NCI-H128 (cell line): Measurements from ENCODE around the gene ANKRD23.
A peak's percentile ranks its signal among the peaks of the same experiment; 100 is the strongest.

ENCODE experiments used
- DNase-seq: peaks from one replicate; lab custom pipeline; 2025; ENCODE audit not compliant: unreplicated experiment; lab: John Stamatoyannopoulos, UW

Gene ANKRD23

GRCh38 chr2:96839875-96840850, 3.7 kb downstream of the ANKRD23 start:
- no peak for DNase-seq

GRCh38 chr2:96839293-96839874, 4.4 kb downstream of the ANKRD23 start:
- DNase-seq, result no peak

- no peak for DNase-seq
Observed at GRCh38 chr2:96838345-96839292, 5.2 kb downstream of the ANKRD23 start.

GRCh38 chr2:96837575-96837974, 6.2 kb downstream of the ANKRD23 start:
- DNase-seq, result no peak

- DNase-seq, result no peak
Observed at GRCh38 chr2:96835830-96836229, 8.0 kb downstream of the ANKRD23 start.

GRCh38 chr2:96832754-96833507, 10.9 kb downstream of the ANKRD23 start:
- DNase-seq, result peak; percentile 86

GRCh38 chr2:96832408-96832753, 11.4 kb downstream of the ANKRD23 start:
- DNase-seq, result no peak

- DNase-seq, result no peak
Observed at GRCh38 chr2:96831679-96832078, 12.1 kb downstream of the ANKRD23 start.

- DNase-seq, result no peak
Observed at GRCh38 chr2:96830044-96830562, 13.7 kb downstream of the ANKRD23 start.

GRCh38 chr2:96828874-96829273, 14.9 kb downstream of the ANKRD23 start:
- DNase-seq, result no peak

GRCh38 chr2:96828436-96828835, 15.4 kb downstream of the ANKRD23 start:
- no peak for DNase-seq

- no peak for DNase-seq
Observed at GRCh38 chr2:96826546-96827278, 17.1 kb downstream of the ANKRD23 start.

- no peak for DNase-seq
Observed at GRCh38 chr2:96825057-96825456, 18.8 kb downstream of the ANKRD23 start.

GRCh38 chr2:96824079-96824870, 19.5 kb downstream of the ANKRD23 start:
- no peak for DNase-seq

- no peak for DNase-seq
Observed at GRCh38 chr2:96823198-96823597, 20.6 kb downstream of the ANKRD23 start.

GRCh38 chr2:96822786-96823185, 21.0 kb downstream of the ANKRD23 start:
- DNase-seq, result no peak

GRCh38 chr2:96821113-96821675, 22.6 kb downstream of the ANKRD23 start:
- DNase-seq, result no peak

- no peak for DNase-seq
Observed at GRCh38 chr2:96819876-96820511, 23.8 kb downstream of the ANKRD23 start.
